MG63 (cell line): ENCODE measurements around the gene FOXM1. TPM values are rescaled to one million over a fixed set of nuclear protein-coding genes. Genes with fewer than 3 reads are reported as not detected.
A peak's percentile ranks its signal among the peaks of the same experiment; 100 is the strongest.

Experiments
- DNase-seq: peaks from one replicate; pipeline ENCODE4 v3.0.0-alpha.2; 2020
- H3K27me3 ChIP-seq: fragments of 250-450 bp; sonication (Bioruptor Pico); 2 replicates; pipeline ENCODE4 v1.5.1; 2020; ENCODE audit warnings: mild to moderate bottlenecking, moderate library complexity
- H3K36me3 ChIP-seq: fragments of 250-450 bp; sonication (Bioruptor Pico); 2 replicates; pipeline ENCODE4 v1.5.1; 2020; ENCODE audit warnings: mild to moderate bottlenecking, moderate library complexity
- H3K4me3 ChIP-seq: fragments of 250-450 bp; sonication (Bioruptor Pico); 2 replicates; pipeline ENCODE4 v1.5.1; 2020; ENCODE audit warnings: mild to moderate bottlenecking, moderate library complexity
- H3K9me3 ChIP-seq: fragments of 250-450 bp; sonication (Bioruptor Pico); 2 replicates; pipeline ENCODE4 v1.5.1; 2020; ENCODE audit warnings: mild to moderate bottlenecking, moderate library complexity
- total RNA-seq: library from RNA; depleted of rRNA; stranded (reverse); fragments of >200 nt; shearing (Covaris generic); gene quantifications from 2 replicates; pipeline ENCODE4 v1.2.3, GENCODE V29; 2014; ENCODE audit warnings: low replicate concordance; rRNA removed

Gene FOXM1
- 24.5 and 30.9 TPM in 2 replicates for total RNA-seq

- Histone ChIP-seq H3K4me3 (peak within 1 kb of the TSS; percentile 82), H3K27me3 (no peaks in the 10 kb centered on the region), H3K9me3 (no peaks in the 10 kb centered on the region), H3K36me3 (peaks cover 58% of the 10 kb centered on the region)
- peak; percentile 92 for DNase-seq
Observed at GRCh38 chr12:2877047-2877952, at the start of gene FOXM1, which contains the start of gene RHNO1. FOXM1 (minus strand) TSS chr12:2877174; CDS start chr12:2874478, 2,696 bp downstream. RHNO1 (plus strand) TSS chr12:2877223; CDS start chr12:2885367, 8,144 bp downstream.

- Histone ChIP-seq H3K9me3 (no peaks in the 10 kb centered on the region), H3K27me3 (no peaks in the 10 kb centered on the region), H3K36me3 (peaks cover 45% of the 10 kb centered on the region), H3K4me3 (no peak overlapping the region)
- DNase-seq, result peak; percentile 17
Observed at GRCh38 chr12:2925322-2925995, 48.5 kb upstream of the FOXM1 start.

- no peaks in the 10 kb centered on the region for H3K27me3 ChIP-seq
- no peaks in the 10 kb centered on the region for H3K9me3 ChIP-seq
- H3K36me3 ChIP-seq, result peaks cover 40% of the 10 kb centered on the region
- peak; percentile 52 for DNase-seq
- no peak overlapping the region for H3K4me3 ChIP-seq
Observed at GRCh38 chr12:2924019-2924418, 47.0 kb upstream of the FOXM1 start.

- no peaks in the 10 kb centered on the region for H3K27me3 ChIP-seq
- H3K4me3 ChIP-seq, result no peak overlapping the region
- peaks cover 39% of the 10 kb centered on the region for H3K36me3 ChIP-seq
- no peaks in the 10 kb centered on the region for H3K9me3 ChIP-seq
- no peak for DNase-seq
Observed at GRCh38 chr12:2923057-2923456, 46.1 kb upstream of the FOXM1 start.

GRCh38 chr12:2922329-2922728, 45.4 kb upstream of the FOXM1 start:
- DNase-seq, result no peak
- H3K27me3 ChIP-seq, result no peaks in the 10 kb centered on the region
- no peaks in the 10 kb centered on the region for H3K9me3 ChIP-seq
- H3K36me3 ChIP-seq, result peaks cover 34% of the 10 kb centered on the region
- H3K4me3 ChIP-seq, result no peak overlapping the region

GRCh38 chr12:2919249-2919648, 42.3 kb upstream of the FOXM1 start:
- Histone ChIP-seq H3K9me3 (no peaks in the 10 kb centered on the region), H3K36me3 (peaks cover 29% of the 10 kb centered on the region), H3K27me3 (no peaks in the 10 kb centered on the region), H3K4me3 (no peak overlapping the region)
- no peak for DNase-seq

- Histone ChIP-seq H3K27me3 (no peaks in the 10 kb centered on the region), H3K36me3 (peaks cover 24% of the 10 kb centered on the region), H3K4me3 (no peak overlapping the region), H3K9me3 (no peaks in the 10 kb centered on the region)
- DNase-seq, result no peak
Observed at GRCh38 chr12:2912216-2912575, 35.2 kb upstream of the FOXM1 start.

GRCh38 chr12:2904260-2904659, 27.3 kb upstream of the FOXM1 start:
- DNase-seq, result no peak
- no peak overlapping the region for H3K4me3 ChIP-seq
- no peaks in the 10 kb centered on the region for H3K27me3 ChIP-seq
- H3K36me3 ChIP-seq, result no peaks in the 10 kb centered on the region
- H3K9me3 ChIP-seq, result no peaks in the 10 kb centered on the region

GRCh38 chr12:2902272-2902880, 25.4 kb upstream of the FOXM1 start:
- Histone ChIP-seq H3K9me3 (no peaks in the 10 kb centered on the region), H3K36me3 (no peaks in the 10 kb centered on the region; the same call in 1 of the 2 replicates), H3K27me3 (no peaks in the 10 kb centered on the region), H3K4me3 (no peak overlapping the region)
- peak; percentile 35 for DNase-seq

GRCh38 chr12:2900642-2901041, 23.7 kb upstream of the FOXM1 start:
- H3K27me3 ChIP-seq, result no peaks in the 10 kb centered on the region
- peaks cover 6% of the 10 kb centered on the region for H3K36me3 ChIP-seq
- H3K9me3 ChIP-seq, result no peaks in the 10 kb centered on the region
- no peak for DNase-seq
- H3K4me3 ChIP-seq, result no peak overlapping the region

- Histone ChIP-seq H3K27me3 (no peaks in the 10 kb centered on the region), H3K36me3 (peaks cover 6% of the 10 kb centered on the region), H3K9me3 (no peaks in the 10 kb centered on the region), H3K4me3 (no peak overlapping the region)
- no peak for DNase-seq
Observed at GRCh38 chr12:2897418-2897817, 20.4 kb upstream of the FOXM1 start.

GRCh38 chr12:2895511-2895910, 18.5 kb upstream of the FOXM1 start:
- Histone ChIP-seq H3K27me3 (no peaks in the 10 kb centered on the region), H3K4me3 (no peak overlapping the region), H3K36me3 (peaks cover 6% of the 10 kb centered on the region), H3K9me3 (no peaks in the 10 kb centered on the region)
- no peak for DNase-seq

GRCh38 chr12:2895051-2895451, 18.1 kb upstream of the FOXM1 start:
- no peak for DNase-seq
- no peaks in the 10 kb centered on the region for H3K27me3 ChIP-seq
- H3K4me3 ChIP-seq, result no peak overlapping the region
- H3K36me3 ChIP-seq, result peaks cover 6% of the 10 kb centered on the region
- no peaks in the 10 kb centered on the region for H3K9me3 ChIP-seq

- peak; percentile 71 for DNase-seq
- Histone ChIP-seq H3K36me3 (peaks cover 19% of the 10 kb centered on the region), H3K27me3 (no peaks in the 10 kb centered on the region), H3K9me3 (no peaks in the 10 kb centered on the region), H3K4me3 (no peak overlapping the region)
Observed at GRCh38 chr12:2893007-2893406, 16.0 kb upstream of the FOXM1 start.

- no peaks in the 10 kb centered on the region for H3K9me3 ChIP-seq
- H3K4me3 ChIP-seq, result peak overlapping the region; percentile 82
- peaks cover 21% of the 10 kb centered on the region for H3K36me3 ChIP-seq
- H3K27me3 ChIP-seq, result no peaks in the 10 kb centered on the region
- no peak for DNase-seq
Observed at GRCh38 chr12:2892246-2892645, 15.3 kb upstream of the FOXM1 start.

GRCh38 chr12:2891240-2892053, 14.5 kb upstream of the FOXM1 start:
- H3K9me3 ChIP-seq, result no peaks in the 10 kb centered on the region
- peak overlapping the region; percentile 82 for H3K4me3 ChIP-seq
- peaks cover 22% of the 10 kb centered on the region for H3K36me3 ChIP-seq
- no peaks in the 10 kb centered on the region for H3K27me3 ChIP-seq
- peak; percentile 61 for DNase-seq
